Middle frontal gyrus (tissue), 1 donor: ENCODE data around the gene CAAP1.
"Not testable (repeated sequence)": the region's sequence is repeated elsewhere in the genome, so short reads cannot be mapped to it uniquely, and the experiment has no call there.

Experiments used
- DNase-seq: peaks from one replicate; pipeline ENCODE4 v3.0.0-alpha.2; 2015; ENCODE audit warnings: low spot score; ENCODE audit errors: extremely low spot score

CAAP1 gene, protein sequence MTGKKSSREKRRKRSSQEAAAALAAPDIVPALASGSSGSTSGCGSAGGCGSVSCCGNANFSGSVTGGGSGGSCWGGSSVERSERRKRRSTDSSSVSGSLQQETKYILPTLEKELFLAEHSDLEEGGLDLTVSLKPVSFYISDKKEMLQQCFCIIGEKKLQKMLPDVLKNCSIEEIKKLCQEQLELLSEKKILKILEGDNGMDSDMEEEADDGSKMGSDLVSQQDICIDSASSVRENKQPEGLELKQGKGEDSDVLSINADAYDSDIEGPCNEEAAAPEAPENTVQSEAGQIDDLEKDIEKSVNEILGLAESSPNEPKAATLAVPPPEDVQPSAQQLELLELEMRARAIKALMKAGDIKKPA

DNA sequence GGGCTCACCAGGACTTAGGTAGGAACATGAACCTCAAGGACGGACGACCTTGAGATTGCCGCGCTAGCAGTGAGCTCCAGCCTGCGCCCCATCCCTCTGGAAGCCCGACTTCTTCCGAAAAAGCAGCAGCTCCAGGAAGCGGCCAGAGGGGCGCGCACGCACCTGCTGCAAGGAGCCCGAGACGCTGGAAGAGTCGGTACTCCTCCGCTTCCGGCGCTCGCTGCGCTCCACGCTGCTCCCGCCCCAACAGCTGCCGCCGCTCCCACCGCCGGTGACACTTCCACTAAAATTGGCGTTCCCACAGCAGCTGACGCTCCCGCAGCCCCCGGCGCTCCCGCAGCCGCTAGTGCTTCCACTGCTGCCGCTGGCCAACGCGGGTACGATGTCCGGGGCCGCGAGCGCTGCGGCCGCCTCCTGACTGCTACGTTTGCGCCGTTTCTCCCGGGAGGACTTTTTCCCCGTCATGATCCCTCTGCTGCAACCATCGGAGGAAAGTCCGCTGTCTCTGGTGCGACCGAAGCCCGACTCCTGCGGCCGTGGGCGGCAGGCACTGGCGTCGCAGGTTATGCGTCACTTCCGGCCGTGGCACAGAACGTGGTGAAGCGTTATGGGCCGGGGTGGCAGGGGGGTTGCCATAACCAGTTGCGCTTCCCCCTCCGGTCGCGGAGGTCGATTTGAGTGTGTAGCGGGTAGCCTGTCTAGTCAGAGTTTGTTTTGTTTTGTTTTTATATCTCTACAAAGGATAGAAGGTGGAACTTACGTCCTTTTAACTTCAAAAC is at the start of gene CAAP1:
Gene CAAP1, minus strand, starts transcription at position 552 of the 779 bp plus-strand sequence. Its CDS starts 87 bp downstream, at position 465.
- DNase-seq, result peak; percentile 93

DNA sequence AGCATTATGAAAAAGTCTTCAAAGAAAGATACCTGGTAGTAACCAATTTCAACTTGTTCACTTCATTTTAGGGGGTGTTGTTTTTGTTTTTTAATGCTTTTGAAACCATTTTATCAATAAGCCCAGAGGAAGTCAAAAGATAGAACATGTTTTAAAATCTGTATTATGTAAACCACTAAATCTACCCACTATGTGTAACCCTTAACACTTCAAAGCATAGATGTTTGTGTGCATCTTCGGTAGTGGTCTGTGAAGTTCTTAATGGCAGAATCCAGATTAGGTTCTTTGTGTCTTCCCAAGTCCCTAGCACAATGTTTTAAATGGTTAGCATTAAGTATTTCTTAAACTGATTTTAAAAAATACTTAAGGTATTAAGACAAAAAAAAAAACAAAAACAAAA is 48.2 kb upstream of the CAAP1 start:
- no peak for DNase-seq

DNA sequence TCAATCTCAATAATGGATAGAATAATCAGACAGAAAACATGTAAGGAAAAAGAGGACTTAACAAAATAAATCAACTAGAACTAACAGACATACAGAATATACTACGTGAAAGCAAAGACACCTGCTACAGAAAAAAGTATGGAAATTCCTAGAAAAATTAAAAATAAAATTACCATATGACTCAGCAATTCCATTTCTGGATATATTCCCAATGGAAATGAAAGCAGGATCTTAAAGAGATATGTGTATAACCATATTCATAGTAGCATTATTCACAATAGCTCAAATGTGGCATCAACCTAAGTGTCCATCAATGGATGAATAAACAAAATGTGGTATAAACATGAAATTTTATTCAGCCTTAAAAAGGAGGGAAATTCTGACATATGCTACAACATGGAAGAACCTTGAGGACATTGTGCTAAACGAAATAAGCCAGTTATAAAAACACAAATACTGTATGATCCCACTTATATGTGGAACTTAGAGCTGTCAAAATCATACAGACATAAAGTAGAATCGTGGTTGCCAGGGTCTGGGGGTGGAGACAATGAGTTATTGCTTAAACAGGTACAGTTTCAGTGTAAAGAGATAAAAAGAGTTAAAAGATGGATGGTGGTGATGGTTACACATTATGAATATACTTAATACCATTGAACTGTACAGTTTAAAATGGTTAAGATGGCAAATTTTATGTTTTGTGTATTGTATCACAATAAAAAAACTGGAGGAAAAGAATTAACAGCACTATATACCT is 47.5 kb upstream of the CAAP1 start:
- no peak for DNase-seq

DNA sequence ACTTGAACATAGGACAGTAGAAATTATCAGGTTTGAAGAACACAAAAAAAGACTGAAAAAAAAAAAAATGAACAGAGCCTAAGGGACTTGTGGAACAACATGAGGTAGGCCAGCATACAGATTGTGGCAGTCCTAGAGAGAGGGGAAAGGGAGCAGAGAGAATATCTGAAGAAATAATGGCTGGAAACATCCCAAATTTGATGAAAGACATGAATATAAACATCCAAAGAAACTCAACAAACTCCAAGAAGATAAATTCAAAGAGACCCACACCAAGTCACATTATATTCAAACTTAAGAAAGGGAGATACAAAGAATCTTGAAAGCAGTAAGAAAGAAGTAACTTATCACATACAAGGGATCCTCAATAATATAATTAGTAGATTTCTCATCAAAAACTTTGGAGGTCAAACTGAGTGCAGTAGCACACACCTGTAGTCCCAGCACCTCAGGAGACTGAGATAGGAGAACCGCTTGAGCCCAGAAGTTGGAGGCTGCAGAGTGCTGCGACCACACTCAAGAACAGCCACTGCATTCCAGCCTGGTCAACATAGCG is 45.3 kb upstream of the CAAP1 start:
- no peak for DNase-seq

DNA sequence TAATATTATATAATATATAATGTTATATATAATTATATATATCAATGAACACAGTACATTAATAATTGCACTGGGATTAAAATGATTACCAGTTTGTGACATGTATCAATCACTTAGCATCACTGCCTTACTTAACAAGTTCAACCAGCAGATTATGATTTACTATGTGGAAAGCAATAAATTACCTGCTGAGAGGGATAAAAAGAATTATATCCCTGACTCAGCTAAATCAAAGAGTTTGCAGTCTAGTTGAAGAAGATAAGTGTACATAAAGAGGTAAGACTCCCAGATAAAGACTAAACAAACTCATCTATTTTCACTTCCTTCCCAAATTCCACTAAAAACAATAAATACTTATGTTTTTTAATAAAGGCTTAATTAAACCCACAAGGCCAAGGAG is 43.2 kb upstream of the CAAP1 start:
- DNase-seq, result no peak

DNA sequence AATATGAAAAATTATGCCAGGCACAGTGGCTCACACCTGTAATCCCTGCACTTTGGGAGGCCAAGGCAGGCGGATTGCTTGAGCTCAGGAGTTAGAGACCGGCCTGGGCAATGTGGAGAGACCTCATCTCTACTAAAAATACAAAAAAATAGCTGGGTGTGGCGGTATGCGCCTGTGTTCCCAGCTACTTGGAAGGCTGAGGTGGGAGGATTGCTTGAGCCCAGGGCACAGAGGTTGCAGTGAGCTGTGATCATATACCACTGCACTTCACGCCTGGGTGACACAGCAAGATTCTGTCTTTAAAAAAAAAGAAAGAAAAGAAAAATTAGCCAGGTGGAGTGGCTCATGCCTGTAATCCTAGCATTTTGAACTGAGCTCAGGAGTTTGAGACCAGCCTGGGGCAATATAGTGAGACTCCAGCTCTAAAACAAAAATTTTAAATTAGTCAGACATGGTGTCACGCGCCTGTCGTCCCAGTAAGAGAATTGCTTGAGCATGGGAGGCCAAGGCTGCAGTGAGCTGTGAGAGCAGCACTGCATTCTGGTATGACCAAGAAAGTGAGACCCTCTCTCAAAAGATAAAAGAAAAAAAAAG is 36.4 kb upstream of the CAAP1 start:
- no peak for DNase-seq

DNA sequence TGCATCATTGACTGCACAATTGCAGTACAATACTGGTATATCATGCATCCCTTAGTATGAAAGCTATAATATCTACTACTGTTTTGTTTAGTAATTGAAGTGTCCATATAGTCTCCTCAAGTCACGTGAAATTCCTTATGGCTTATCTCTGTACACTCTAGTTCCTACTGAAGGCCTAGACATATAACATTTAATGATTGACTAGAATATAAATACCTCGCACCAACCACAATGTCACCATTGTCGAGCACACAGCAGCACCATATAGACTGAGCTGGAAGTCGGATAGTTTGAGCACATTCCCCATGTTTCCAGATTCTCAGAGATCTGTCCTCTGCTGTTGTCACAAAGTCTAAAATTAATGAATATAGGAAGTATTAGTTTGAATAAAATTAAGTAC is 33.0 kb upstream of the CAAP1 start:
- no peak for DNase-seq

DNA sequence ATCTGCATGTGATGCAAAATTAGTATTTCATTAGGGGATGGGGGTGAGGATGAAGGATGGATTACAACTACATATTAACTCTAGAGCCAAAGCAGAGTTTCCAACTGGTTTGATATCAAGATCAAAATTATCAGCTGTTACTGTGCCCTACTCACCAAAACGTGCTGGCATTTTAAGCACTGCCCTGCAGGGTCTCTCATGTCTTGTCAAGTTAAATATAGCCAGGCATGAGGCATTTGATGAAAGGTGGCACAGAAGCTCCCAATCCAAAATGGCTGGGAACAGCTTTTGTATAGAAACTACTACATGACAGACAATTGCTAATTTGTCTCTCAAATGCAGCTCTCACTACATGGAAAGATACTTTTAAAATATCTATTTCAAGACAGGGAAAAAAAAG is 27.1 kb upstream of the CAAP1 start:
- DNase-seq, result no peak

DNA sequence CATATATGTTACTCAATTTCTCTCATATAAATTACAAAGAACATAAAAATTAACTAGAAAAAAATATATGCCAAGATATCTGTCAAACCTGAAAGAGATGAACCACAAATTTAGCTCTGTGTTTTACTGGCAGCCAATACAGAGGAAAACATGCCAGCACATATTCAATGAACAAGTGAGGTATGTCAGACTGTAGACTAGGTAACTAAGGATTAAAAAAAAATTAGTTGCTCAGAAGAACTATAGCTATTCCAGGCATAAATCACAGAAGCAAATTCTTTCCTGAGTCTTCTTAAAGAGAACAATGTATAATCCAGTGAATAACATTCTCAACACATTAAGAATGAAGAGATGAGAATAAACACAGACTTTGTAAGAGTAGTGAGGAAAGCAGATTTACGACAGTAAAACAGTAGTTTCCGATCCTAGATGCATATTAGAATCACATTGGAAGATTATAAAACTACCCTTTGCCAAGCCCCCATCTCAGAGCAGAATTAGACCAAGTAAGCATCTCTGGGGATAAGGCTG is 20.6 kb upstream of the CAAP1 start:
- DNase-seq, result no peak

DNA sequence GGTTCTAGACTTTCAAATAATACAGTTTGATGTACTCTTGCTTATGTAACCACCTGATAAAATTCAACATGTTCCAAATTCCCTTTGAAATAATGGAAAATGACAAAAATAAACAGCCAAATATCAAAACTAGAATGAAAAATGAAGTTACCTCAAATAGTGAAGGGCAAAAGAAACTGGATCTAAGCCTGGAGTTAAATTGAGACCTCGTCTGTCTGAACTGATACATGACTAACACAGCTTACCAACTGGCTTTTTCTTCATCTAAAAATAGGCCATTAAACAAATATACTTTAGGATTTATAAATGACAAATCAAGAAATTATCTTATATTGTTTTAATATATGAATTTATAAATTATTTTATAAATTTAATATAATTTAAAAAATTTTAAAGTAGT is 12.1 kb upstream of the CAAP1 start:
- DNase-seq, result no peak

DNA sequence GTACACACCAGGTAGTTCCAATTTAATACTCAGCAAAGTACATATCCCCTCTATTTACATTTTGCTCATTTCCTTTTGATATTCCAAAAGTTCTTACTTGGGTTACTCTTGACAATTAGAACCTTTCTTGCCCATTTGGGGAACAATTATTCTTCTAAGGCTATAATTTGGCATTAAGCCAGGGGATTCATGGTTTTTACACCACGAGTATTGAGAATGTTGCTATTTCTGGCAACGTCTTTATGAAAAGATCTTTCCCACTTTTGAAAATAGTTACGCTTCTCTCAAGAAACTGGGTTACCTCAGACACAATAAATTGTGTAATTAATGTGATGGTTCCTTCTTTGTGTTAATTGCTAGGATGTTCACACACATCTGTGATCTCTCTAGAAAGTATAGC is 11.5 kb upstream of the CAAP1 start:
- no peak for DNase-seq

DNA sequence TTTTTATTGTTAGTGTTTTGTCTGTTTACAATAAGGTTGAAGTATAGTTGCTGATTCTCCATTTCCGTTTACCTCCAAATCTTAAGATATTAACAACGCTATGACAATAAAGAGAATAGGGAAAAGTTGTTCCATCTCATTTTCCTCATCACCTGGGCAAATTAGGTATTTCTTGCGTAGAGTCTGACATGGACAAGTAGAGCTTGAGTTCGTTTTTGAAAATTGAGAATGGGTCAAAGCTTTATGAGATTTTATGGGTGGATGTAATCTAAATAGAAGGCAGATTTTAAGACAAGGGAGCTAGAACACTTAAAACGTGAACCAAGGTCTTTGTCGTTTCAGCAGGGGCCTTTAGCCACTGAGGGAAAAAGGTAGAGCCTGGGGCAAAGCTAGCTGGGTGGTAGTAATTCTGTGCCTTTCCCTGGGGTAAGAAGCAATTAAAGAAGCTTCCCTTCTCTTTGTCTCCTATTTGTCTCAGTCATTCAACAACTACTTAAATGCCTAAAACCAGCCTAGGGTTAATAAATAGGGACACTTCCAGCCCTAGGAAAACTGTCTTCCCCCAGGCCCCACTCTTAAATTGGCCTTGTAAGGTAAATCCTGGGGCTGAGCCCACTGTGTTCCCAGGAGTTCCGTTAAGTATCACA is 551 bp upstream of the CAAP1 start:
- DNase-seq, result no peak

DNA sequence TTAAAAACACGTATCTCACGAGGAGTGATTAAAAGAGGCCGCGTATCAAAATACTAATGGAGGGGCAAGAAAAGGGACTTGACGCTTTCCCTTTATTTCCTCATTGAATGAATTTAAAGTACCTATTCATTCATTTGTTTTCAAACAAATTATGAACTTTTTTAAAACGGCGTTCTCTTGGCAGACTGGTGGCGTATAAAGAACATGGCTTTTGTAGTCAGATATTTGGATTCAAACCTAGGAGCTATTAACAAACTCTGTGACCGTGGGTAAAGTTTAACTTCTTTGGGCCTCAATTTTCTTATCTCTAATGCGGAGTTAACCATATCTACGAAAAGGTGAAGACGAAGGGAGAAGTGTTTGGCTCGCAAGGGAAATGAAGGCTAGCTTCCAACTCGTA is 876 bp downstream of the CAAP1 start:
- no peak for DNase-seq

DNA sequence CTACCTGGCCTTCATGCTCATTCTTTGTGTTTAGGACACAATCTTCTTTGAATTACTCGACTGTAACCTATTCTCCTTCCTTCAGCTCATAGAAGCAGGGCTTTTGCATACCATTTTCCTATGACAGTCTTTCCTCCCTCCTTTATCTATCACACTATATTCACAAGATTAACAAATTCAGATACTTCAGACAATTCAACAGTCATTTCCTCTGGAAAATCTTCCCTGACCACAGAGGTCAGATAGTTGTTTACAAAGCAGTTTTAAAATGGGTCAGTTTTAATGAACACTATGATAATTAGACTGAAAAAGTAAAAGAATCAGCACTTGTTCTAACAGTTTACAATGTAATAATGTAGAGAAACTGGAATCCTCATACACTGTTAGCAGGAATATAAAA is 4.3 kb downstream of the CAAP1 start:
- no peak for DNase-seq

DNA sequence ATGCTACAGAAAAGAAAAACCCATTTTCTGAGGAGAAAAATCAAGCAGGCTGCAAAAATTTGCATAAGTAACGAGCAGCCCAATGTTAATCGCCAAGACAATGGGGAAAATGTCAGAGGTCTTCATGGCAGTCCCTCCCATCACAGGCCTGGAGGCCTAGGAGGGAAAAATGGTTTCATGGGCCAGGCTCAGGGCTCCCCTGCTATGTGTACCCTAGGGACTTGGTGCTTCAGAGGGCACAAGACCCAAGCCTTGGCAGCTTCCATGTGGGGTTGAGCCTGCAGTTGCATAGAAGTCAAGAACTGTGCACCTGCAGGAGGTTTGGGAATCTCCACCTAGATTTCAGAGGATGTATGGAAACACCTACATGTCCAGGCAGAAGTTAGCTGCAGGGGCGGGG is 10.4 kb downstream of the CAAP1 start:
- no peak for DNase-seq

DNA sequence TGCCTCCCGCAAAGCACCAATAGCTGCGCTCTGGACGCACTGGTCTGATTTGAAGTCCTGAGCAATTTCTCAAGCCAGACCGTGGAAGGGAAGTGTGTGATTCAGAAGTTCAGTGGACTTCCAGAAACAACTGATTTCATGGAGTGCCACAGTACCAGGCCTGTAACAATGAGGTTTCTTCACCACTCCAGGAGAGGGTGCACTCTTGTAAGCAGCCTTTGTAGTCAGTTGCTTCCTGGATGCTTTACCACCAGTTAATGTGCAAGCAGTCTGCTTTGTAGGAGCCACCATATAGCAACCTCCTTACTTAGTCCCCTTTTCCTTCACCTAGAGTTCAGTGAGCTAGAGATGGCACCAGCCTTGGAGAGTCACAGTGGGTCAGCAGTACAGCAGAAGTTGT is 12.3 kb downstream of the CAAP1 start:
- no peak for DNase-seq

DNA sequence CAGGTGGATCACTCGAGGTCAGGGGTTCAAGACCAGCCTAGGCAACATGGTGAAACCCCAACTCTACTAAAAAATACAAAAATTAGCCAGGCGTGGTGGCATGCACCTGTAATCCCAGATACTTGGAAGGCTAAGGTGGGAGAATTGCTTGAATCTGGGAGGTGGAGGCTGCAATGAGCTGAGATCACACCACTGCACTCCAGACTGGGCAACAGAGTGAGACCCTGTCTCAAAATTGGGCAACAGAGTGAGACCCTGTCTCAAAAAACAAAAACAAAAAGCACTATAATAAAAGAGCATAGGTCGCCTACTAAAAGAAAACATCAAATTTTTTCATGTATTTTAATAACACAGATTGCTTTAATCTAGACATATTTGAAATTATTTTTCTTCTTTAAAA is 17.4 kb downstream of the CAAP1 start:
- not testable (repeated sequence) for DNase-seq

DNA sequence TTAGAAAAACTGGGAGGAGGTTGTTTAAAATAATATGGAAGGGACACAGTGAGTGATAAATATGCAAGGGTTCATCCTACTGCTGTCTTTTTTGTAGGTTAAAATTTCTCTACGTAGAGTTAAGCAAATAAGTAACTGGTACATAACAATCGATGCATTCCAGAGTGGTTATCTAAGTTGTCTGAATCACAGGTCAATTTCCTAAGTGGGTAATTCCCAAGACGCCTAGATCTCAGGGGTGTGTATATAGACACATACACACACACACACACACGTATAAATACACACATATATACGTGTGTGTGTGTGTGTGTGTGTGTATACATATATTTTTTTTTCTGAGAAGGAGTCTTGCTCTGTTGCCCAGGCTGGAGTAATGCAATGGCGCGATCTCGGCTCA is 22.3 kb downstream of the CAAP1 start:
- DNase-seq, result no peak

DNA sequence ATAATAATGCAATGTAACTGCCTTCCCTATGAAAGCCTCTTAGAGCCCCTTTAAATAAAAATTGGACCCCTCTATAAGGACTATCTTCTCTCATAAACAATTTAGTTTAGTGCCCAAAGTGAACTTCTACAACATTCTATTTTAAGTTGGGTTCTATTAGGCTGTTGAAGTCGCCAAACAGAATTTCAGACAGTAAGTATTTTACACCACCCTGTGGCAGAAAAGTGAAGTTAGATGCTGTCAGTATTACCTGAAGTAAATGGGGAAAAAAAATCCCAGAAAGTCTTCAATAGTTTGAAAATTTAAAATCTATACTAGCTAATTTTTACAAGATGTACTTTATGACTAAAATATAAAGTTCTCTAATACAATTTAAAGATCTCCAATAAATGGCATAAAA is 29.5 kb downstream of the CAAP1 start:
- DNase-seq, result no peak

DNA sequence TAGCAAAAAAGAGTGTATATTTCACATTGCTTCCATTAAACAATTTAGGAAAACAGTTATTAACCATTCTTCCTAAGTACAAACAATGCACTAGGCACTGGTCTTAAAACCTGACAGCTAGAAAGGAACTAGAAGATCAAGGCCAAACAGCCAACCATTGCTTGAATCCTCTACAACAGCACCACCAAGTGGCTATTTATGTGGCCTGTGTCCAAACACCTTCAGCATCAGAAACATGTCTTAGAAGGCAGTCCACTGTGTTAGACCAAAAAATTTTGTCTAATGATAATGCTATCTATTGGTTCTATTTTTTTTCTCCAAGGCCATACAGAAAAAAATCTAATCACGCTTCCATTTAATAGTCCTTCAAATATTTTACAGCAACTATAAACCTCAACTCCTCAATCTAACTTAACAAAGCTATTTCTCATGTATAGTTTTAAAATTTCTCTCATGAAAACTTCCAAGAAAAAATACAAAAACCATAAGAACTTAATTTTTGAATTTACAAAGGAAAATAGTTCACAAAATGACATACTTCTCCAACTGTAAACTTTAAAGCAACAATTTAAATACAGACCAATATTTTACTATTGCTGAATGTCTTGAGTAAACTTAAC is 36.1 kb downstream of the CAAP1 start:
- DNase-seq, result no peak
